ENCODE measurements around the gene TMEM247. TPM values are rescaled to one million over a fixed set of nuclear protein-coding genes. Genes with fewer than 3 reads are reported as not detected.
"Not testable (repeated sequence)": the region's sequence is repeated elsewhere in the genome, so short reads cannot be mapped to it uniquely, and the experiment has no call there.

Gene TMEM247
- total RNA-seq, 2 donors from 2014 or later: not detected

GRCh38 chr2:46519265-46519664, 39.9 kb downstream of the TMEM247 start:
- Mint-ChIP-seq H3K36me3 (peaks cover 25% of the 10 kb centered on the region), H3K9me3 (peaks cover 14% of the 10 kb centered on the region), H3K4me1 (ENCODE audit: low read depth in 2 of 2) (peaks cover 4 to 9% of the 10 kb centered on the region in 2 donors), H3K4me3 (no peak overlapping the region), H3K27me3 (no peaks in the 10 kb centered on the region), H3K27ac (peak overlapping the region in 1 of 2 donors; percentile 52)
- DNase-seq (ENCODE audit: low spot score) (no peak), ATAC-seq (no peak)

DNA sequence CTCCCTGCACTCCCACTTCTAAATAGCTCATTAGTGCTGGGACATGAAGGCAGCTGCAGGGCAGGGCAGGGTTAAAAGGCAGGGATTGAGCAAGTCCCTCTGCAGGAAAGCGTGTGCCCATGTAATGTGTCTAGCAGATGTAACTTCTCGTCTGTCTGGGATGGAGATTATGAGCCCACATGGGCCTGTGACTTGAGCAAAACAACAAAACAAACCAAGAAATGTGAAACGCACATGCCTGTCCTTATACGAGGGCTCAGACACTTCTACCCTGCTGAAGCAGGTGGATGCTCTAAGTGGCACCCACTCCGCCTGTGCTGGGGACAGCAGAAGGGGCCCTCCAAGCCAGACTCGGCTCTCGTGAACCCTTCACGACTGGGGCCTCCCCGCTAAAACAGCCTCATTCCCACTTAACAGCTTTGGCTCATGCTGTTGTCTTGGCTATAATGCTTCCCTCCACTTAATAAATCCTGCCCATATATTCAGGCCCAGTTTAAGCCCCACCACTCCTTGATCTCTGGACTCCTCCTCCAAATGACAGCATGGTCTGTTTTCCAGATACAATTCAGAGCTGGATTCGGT, 40.9 kb downstream of the TMEM247 start:
- Mint-ChIP-seq H3K4me1 (ENCODE audit: low read depth in 2 of 2) (peaks cover 4 to 15% of the 10 kb centered on the region in 2 donors), H3K27me3 (no peaks in the 10 kb centered on the region), H3K9me3 (peaks cover 8% of the 10 kb centered on the region), H3K27ac (peak overlapping the region in 1 of 2 donors; percentile 52), H3K4me3 (no peak overlapping the region), H3K36me3 (peaks cover 16% of the 10 kb centered on the region)
- no peak for ATAC-seq
- DNase-seq (ENCODE audit: low spot score): no peak

GRCh38 chr2:46521215-46521683, 41.9 kb downstream of the TMEM247 start:
- peaks cover 4 to 15% of the 10 kb centered on the region in 2 donors for H3K4me1 Mint-ChIP-seq (ENCODE audit: low read depth in 2 of 2)
- no peaks in the 10 kb centered on the region for H3K27me3 Mint-ChIP-seq
- peaks cover 6% of the 10 kb centered on the region for H3K36me3 Mint-ChIP-seq
- peak overlapping the region in 1 of 2 donors; percentile 83 for H3K27ac Mint-ChIP-seq
- H3K9me3 Mint-ChIP-seq: no peaks in the 10 kb centered on the region
- ATAC-seq: peak; percentile 69 to 87
- no peak overlapping the region for H3K4me3 Mint-ChIP-seq
- DNase-seq (ENCODE audit: low spot score): no peak

- Mint-ChIP-seq H3K27ac (peak overlapping the region in 1 of 2 donors; percentile 67), H3K4me1 (ENCODE audit: low read depth in 2 of 2) (peaks cover 4 to 15% of the 10 kb centered on the region in 2 donors)
- H3K4me3 Mint-ChIP-seq; H3K27me3 Mint-ChIP-seq; ATAC-seq; H3K36me3 Mint-ChIP-seq; DNase-seq (ENCODE audit: low spot score); H3K9me3 Mint-ChIP-seq: not testable (repeated sequence)
These were observed 43.0 kb downstream of the TMEM247 start for GRCh38 chr2:46522385-46522784.

DNA sequence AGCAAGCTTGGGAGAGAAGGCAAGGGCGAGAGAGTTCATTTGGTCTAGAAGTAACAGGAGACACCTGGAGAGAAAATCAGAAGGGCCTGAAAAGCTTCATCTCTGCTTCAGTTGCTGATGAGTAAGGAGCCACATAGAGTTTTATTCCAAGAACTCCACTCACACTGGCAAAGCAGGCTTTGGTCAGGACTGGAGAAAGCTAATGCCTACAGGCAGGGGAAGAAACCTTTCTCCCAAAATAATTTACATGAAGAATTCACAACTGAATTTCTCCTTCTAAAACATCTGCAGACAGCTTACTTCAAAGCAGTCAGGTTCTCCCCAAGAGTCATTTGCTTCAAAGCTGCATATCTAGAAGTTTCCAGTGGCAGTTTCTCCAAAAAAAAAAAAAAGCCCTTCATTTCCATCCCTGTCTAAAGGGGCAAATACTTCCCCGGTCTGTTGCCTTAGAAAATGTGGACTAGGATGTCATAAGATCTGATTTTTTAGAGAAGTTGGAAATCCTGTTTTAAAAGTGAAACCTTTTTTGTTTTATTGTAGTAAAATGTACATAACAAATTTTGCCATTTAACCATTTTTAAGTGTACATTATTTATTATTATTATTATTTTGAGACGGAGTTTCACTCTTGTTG, 46.3 kb downstream of the TMEM247 start:
- DNase-seq (ENCODE audit: low spot score): no peak
- H3K9me3 Mint-ChIP-seq: peaks cover 4% of the 10 kb centered on the region
- H3K4me3 Mint-ChIP-seq: no peak overlapping the region
- no peak for ATAC-seq
- H3K36me3 Mint-ChIP-seq: no peaks in the 10 kb centered on the region
- peaks cover 4 to 22% of the 10 kb centered on the region in 2 donors for H3K4me1 Mint-ChIP-seq (ENCODE audit: low read depth in 2 of 2)
- no peak overlapping the region for H3K27ac Mint-ChIP-seq
- no peaks in the 10 kb centered on the region for H3K27me3 Mint-ChIP-seq

DNA sequence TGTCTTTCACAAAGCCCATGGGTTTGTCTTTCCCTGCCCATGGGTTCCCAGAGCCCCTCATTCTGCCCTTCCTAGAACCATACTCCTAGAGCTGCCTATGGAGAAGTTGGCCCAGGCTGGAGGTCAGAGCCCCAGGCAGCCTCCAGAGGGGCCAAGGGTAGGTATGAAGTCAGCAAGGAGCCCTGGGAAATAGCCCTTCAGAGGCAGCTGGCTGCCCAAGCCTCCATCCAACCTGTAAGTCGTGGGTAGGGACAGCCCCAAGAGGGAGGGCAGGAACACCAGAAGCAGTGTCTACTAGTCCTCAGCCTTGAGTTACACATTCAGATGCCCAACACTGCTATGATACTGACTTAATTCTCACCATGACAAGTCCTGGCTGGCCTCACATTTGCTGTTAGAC, 49.5 kb downstream of the TMEM247 start:
- Mint-ChIP-seq H3K4me3 (no peak overlapping the region), H3K36me3 (no peaks in the 10 kb centered on the region), H3K4me1 (ENCODE audit: low read depth in 2 of 2) (peaks cover 1 to 26% of the 10 kb centered on the region in 2 donors), H3K27me3 (no peaks in the 10 kb centered on the region), H3K9me3 (peaks cover 4% of the 10 kb centered on the region), H3K27ac (no peak overlapping the region)
- DNase-seq (ENCODE audit: low spot score): no peak
- peak in 1 of 2 donors; percentile 20 for ATAC-seq

- Mint-ChIP-seq H3K27ac (peak overlapping the region in 1 of 2 donors; percentile 35), H3K4me3 (no peak overlapping the region), H3K27me3 (no peaks in the 10 kb centered on the region), H3K4me1 (ENCODE audit: low read depth in 2 of 2) (peaks cover 19 to 38% of the 10 kb centered on the region in 2 donors), H3K36me3 (no peaks in the 10 kb centered on the region), H3K9me3 (peaks cover 4% of the 10 kb centered on the region)
- ATAC-seq: no peak
- DNase-seq (ENCODE audit: low spot score): no peak
These were observed 51.3 kb downstream of the TMEM247 start for GRCh38 chr2:46530639-46531038.

DNA sequence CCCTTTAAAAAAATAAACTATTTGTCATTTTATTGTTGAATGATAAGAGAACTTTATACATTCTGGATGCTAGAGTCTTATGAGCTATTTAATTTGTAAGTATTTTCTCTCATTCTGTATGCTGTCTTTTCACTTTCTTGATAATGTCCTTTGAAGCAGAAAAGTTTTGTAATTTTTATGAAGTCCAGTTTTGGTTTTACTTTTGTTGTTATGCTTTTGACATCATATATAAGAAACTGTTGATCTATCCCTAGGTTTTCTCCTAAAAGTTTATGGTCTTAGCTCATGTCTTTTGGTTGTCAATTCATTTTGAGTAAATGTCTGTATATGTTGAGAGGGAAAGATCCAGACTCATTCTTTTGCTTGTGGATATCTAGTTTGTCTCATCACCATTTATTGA, 52.5 kb downstream of the TMEM247 start:
- no peaks in the 10 kb centered on the region for H3K36me3 Mint-ChIP-seq
- no peaks in the 10 kb centered on the region for H3K27me3 Mint-ChIP-seq
- no peak overlapping the region for H3K4me3 Mint-ChIP-seq

More for the DNA sequence above, 52.5 kb downstream of the TMEM247 start:
- DNase-seq (ENCODE audit: low spot score) (no peak), ATAC-seq (no peak)
- H3K4me1 Mint-ChIP-seq (ENCODE audit: low read depth in 2 of 2): peaks cover 31 to 49% of the 10 kb centered on the region in 2 donors
- H3K9me3 Mint-ChIP-seq: peaks cover 4% of the 10 kb centered on the region
- H3K27ac Mint-ChIP-seq: peak overlapping the region in 1 of 2 donors; percentile 64

Other genes with a start within 250 kb of the TMEM247 start
- gene EPAS1, start 182.2 kb upstream of the TMEM247 start, total RNA-seq: 10 to 100 TPM in 1 of 2 donors, 1 to 10 TPM in 1; 7.5 to 84.7 TPM
- 10 to 100 TPM; 36.8 to 49.1 TPM for gene RHOQ, start 62.9 kb downstream of the TMEM247 start, total RNA-seq
- gene ATP6V1E2, start 63.0 kb downstream of the TMEM247 start, total RNA-seq: 1 to 10 TPM; 3.7 to 7.2 TPM
- 10 to 100 TPM; 17.4 to 25.8 TPM for gene PIGF, start 137.5 kb downstream of the TMEM247 start, total RNA-seq
- 10 to 100 TPM in 1 of 2 donors, 1 to 10 TPM in 1; 5.8 to 11.6 TPM for gene CRIPT, start 137.7 kb downstream of the TMEM247 start, total RNA-seq
- gene SOCS5, start 219.7 kb downstream of the TMEM247 start, total RNA-seq: 1 to 10 TPM; 7.5 to 9.0 TPM

Measured in natural killer cell treated with Interleukin-12 subunit alpha and Interleukin-12 subunit beta and Interleukin-15 and Interleukin-18, amount 100 ng/mL, for 72 hours (primary cell).